ENCODE data around the gene C14orf180. TPM values are rescaled to one million over a fixed set of nuclear protein-coding genes. Genes with fewer than 3 reads are reported as not detected.

C14orf180 gene
- not detected for total RNA-seq

DNA sequence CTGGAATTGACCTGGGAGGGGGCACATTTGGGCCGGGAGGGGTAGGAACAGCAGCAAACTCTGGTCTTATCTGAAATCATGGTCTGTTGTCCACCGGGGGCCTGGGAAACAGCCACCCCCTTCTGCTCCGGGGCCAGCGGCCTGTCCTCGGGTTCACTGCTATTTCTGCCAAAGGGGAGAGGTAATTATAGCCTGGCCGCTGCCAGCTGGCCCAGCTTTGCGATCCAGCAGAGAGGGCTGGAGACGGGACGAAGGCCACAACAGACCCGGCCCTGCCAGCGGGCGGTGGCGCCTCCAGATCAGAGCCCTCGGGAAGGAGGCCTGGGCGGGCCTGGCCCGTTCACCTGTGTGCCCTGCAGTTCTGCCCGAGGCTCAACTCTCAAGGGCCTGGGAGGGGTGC, at the start of gene C14orf180:
C14orf180 (plus strand) TSS at position 258 of the 400 bp plus-strand sequence. CDS start 6,667 bp downstream, outside the sequence.
- Mint-ChIP-seq H3K9me3 (ENCODE audit: low read depth) (no peaks in the 10 kb centered on the region), H3K4me3 (no peak within 1 kb of the TSS), H3K27me3 (no peaks in the 10 kb centered on the region)

DNA sequence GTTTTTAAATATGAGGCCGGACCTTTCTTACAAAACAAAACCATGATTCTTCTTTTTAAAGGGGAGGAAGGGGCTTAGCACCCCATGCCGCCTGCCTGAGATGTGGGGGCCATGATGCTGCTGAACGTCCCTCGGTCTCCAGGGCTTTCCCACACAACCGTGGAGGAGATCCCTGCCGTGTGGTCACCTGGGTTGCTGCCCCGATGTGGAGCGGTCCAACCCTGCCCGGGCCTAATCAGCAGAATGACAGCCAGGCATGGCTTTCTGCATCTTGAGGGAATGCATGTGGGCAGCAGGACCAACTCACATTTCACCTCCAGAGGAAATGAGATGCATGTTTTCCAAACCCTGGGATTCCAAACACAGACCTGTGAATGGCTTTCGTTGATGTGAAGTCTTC, 48.9 kb upstream of the C14orf180 start:
- DNase-seq, result no peak
- Mint-ChIP-seq H3K9me3 (ENCODE audit: low read depth) (peaks cover 16% of the 10 kb centered on the region), H3K36me3 (no peaks in the 10 kb centered on the region), H3K4me1 (no peaks in the 10 kb centered on the region), H3K27ac (no peak overlapping the region), H3K27me3 (no peaks in the 10 kb centered on the region), H3K4me3 (no peak overlapping the region)
- CTCF ChIA-PET, result no interaction called here
- no peak for ATAC-seq

More for the DNA sequence above, at the start of gene C14orf180:
- ATAC-seq (no peak), DNase-seq (no peak)
- CTCF ChIA-PET, result no interaction called here
- Mint-ChIP-seq H3K36me3 (no peaks in the 10 kb centered on the region), H3K27ac (no peak within 1 kb of the TSS), H3K4me1 (no peaks in the 10 kb centered on the region)

- no peak overlapping the region for H3K27ac Mint-ChIP-seq
- H3K9me3 Mint-ChIP-seq (ENCODE audit: low read depth), result peaks cover 15% of the 10 kb centered on the region
- no peaks in the 10 kb centered on the region for H3K27me3 Mint-ChIP-seq
- CTCF ChIA-PET, result no interaction called here
- no peak for DNase-seq
- H3K4me3 Mint-ChIP-seq, result no peak overlapping the region
- ATAC-seq, result no peak
- H3K36me3 Mint-ChIP-seq, result no peaks in the 10 kb centered on the region
- H3K4me1 Mint-ChIP-seq, result no peaks in the 10 kb centered on the region
Observed at GRCh38 chr14:104531421-104532190, 48.0 kb upstream of the C14orf180 start.

GRCh38 chr14:104532191-104532555, 47.4 kb upstream of the C14orf180 start:
- Mint-ChIP-seq H3K36me3 (no peaks in the 10 kb centered on the region), H3K9me3 (ENCODE audit: low read depth) (peaks cover 10% of the 10 kb centered on the region), H3K4me3 (no peak overlapping the region), H3K27ac (no peak overlapping the region), H3K27me3 (no peaks in the 10 kb centered on the region), H3K4me1 (no peaks in the 10 kb centered on the region)
- ATAC-seq (no peak), DNase-seq (no peak)
- CTCF ChIA-PET, result no interaction called here

DNA sequence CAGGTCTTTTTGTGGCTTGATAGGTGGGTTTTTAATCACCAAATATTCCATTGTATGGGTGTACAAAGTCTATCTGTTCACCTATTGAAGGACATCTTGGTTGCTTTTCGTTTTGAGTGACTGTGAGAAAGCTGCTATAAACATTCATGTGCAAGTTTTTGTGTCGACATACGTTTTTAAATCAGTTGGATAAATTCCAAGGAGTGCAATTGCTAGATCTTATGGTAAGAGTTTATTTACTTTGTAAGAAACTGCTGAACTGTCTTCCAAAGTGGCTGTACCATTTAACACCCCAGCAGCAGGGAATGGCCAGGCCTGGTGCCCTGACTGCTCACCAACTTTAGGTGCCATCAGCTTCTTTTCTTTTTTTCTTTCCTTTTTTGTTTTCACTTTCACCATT, 45.5 kb upstream of the C14orf180 start:
- Mint-ChIP-seq H3K4me3 (no peak overlapping the region), H3K9me3 (ENCODE audit: low read depth) (no peaks in the 10 kb centered on the region), H3K27ac (no peak overlapping the region), H3K4me1 (no peaks in the 10 kb centered on the region), H3K36me3 (no peaks in the 10 kb centered on the region), H3K27me3 (no peaks in the 10 kb centered on the region)
- CTCF ChIA-PET, result no interaction called here
- DNase-seq (no peak), ATAC-seq (no peak)

- Mint-ChIP-seq H3K4me1 (no peaks in the 10 kb centered on the region), H3K27ac (no peak overlapping the region)
- no peak for DNase-seq
Observed at GRCh38 chr14:104536942-104537612, 42.5 kb upstream of the C14orf180 start.

DNA sequence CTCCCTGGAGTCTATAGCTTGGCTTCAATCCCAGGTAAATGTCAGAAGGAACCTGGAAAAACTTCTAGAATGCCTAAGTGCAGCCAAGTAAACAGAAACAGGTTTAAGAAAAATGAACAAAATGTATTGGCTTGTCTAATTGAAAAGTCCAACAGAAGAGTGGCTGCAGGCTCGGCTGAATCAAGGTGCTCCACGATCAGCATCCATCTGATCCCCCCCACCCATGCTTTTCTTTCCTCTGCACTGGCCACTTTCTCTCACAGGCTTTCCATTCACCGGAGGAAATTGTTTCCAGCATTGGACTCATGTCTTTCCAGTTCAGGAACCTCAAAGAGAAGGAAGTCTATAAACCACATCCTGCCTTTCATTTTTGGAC, 42.0 kb upstream of the C14orf180 start:
- no peaks in the 10 kb centered on the region for H3K9me3 Mint-ChIP-seq (ENCODE audit: low read depth)
- no peak overlapping the region for H3K4me3 Mint-ChIP-seq
- no peak overlapping the region for H3K27ac Mint-ChIP-seq
- CTCF ChIA-PET, result no interaction called here
- ATAC-seq (no peak), DNase-seq (no peak)
- peaks cover 18% of the 10 kb centered on the region for H3K27me3 Mint-ChIP-seq
- H3K4me1 Mint-ChIP-seq, result no peaks in the 10 kb centered on the region
- H3K36me3 Mint-ChIP-seq, result no peaks in the 10 kb centered on the region

More at GRCh38 chr14:104536942-104537612, 42.5 kb upstream of the C14orf180 start:
- no peak overlapping the region for H3K4me3 Mint-ChIP-seq
- no peak for ATAC-seq
- no peaks in the 10 kb centered on the region for H3K9me3 Mint-ChIP-seq (ENCODE audit: low read depth)
- peaks cover 13% of the 10 kb centered on the region for H3K27me3 Mint-ChIP-seq
- H3K36me3 Mint-ChIP-seq, result no peaks in the 10 kb centered on the region
- CTCF ChIA-PET, result no interaction called here

- DNase-seq (no peak), ATAC-seq (no peak)
- H3K27ac Mint-ChIP-seq, result no peak overlapping the region
- CTCF ChIA-PET, result no interaction called here
- H3K4me1 Mint-ChIP-seq, result no peaks in the 10 kb centered on the region
- H3K36me3 Mint-ChIP-seq, result no peaks in the 10 kb centered on the region
- peaks cover 22% of the 10 kb centered on the region for H3K27me3 Mint-ChIP-seq
- no peaks in the 10 kb centered on the region for H3K9me3 Mint-ChIP-seq (ENCODE audit: low read depth)
- no peak overlapping the region for H3K4me3 Mint-ChIP-seq
Observed at GRCh38 chr14:104541905-104542465, 37.6 kb upstream of the C14orf180 start.

DNA sequence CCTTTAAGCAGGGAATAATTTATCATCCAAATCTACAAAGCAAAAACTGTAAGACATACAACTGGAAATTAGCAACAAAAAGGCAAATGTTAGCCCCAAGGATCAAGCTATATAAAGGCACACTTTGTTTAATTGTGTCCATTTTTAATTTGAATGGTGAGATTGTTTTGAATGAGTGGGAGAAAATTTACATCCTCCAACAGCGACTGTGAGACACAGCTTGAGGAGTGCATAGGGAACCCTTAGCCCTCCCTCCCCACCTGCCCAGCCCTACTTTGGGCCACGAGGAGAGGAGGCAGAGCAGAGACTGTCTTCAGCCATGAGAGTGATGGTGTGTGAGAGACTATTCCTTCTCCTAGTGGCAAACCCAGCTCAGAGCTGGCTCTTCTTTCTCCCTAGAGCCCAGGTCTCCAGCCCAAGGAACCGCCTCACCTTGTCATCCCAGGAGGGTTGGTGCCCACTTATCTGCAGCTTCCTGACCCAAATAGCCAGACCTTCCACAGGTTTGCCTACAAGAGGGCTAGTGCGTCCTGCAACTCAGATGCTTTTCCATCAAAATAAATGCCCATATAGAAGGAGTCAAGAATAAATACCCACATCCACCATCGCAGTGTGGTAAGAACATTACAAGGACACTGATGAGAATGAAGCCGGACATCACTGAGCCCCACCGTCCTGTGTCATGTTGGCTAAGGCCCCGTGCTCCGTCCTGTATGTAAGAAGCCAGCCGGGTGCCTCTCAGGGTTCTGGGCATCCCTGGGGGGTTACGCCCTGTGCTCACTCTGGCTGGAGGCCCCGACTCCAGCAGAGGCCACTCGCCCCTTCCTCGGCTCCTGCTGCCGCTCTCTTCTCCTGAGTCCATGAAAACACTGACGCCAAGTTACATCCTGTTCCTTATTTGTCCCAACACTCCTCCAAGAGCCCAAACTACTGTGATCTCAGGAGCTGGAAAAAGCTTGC, 36.4 kb upstream of the C14orf180 start:
- H3K27ac Mint-ChIP-seq, result no peak overlapping the region
- H3K4me3 Mint-ChIP-seq, result no peak overlapping the region
- peaks cover 22% of the 10 kb centered on the region for H3K27me3 Mint-ChIP-seq
- CTCF ChIA-PET, result no interaction called here
- ATAC-seq (no peak), DNase-seq (no peak)
- no peaks in the 10 kb centered on the region for H3K36me3 Mint-ChIP-seq
- no peaks in the 10 kb centered on the region for H3K9me3 Mint-ChIP-seq (ENCODE audit: low read depth)
- H3K4me1 Mint-ChIP-seq, result no peaks in the 10 kb centered on the region

GRCh38 chr14:104544362-104544961, 35.1 kb upstream of the C14orf180 start:
- ATAC-seq (no peak), DNase-seq (no peak)
- Mint-ChIP-seq H3K27ac (no peak overlapping the region), H3K27me3 (peaks cover 22% of the 10 kb centered on the region), H3K4me1 (no peaks in the 10 kb centered on the region), H3K9me3 (ENCODE audit: low read depth) (no peaks in the 10 kb centered on the region), H3K4me3 (no peak overlapping the region), H3K36me3 (no peaks in the 10 kb centered on the region)
- CTCF ChIA-PET, result no interaction called here

GRCh38 chr14:104545151-104545941, 34.2 kb upstream of the C14orf180 start:
- Mint-ChIP-seq H3K4me3 (no peak overlapping the region), H3K4me1 (no peaks in the 10 kb centered on the region), H3K27me3 (peaks cover 17% of the 10 kb centered on the region), H3K36me3 (no peaks in the 10 kb centered on the region), H3K27ac (no peak overlapping the region), H3K9me3 (ENCODE audit: low read depth) (no peaks in the 10 kb centered on the region)
- CTCF ChIA-PET, result no interaction called here
- DNase-seq (no peak), ATAC-seq (no peak)

GRCh38 chr14:104545942-104546501, 33.5 kb upstream of the C14orf180 start:
- CTCF ChIA-PET, result no interaction called here
- ATAC-seq (no peak), DNase-seq (no peak)
- Mint-ChIP-seq H3K4me3 (no peak overlapping the region), H3K27me3 (peaks cover 15% of the 10 kb centered on the region), H3K27ac (no peak overlapping the region), H3K36me3 (no peaks in the 10 kb centered on the region), H3K4me1 (no peaks in the 10 kb centered on the region), H3K9me3 (ENCODE audit: low read depth) (no peaks in the 10 kb centered on the region)

Data from activated CD8-positive, alpha-beta memory T cell treated with anti-CD3 and anti-CD28 coated beads, Interleukin-2, amount 10 ng/mL, durations not matched to agents 7 days and 5 days (primary cell).